ENCODE results near the gene FASTKD1.
A peak's percentile ranks its signal among the peaks of the same experiment; 100 is the strongest.
"Not testable (repeated sequence)": the region's sequence is repeated elsewhere in the genome, so short reads cannot be mapped to it uniquely, and the experiment has no call there.

The FASTKD1 gene

GRCh38 chr2:169540146-169540545 is 33.5 kb downstream of the FASTKD1 start:
- TF ChIP-seq EZH2phosphoT487 (IDR thresholded peaks at IDR 0.05; ENCODE audit: borderline replicate concordance) (no peak), CTCF (conservative IDR thresholded peaks at IDR 0.05; ENCODE audit: low read length) (no peak)
- Histone ChIP-seq H3K4me1 (ENCODE audit: insufficient read depth, low read length, poor library complexity, severe bottlenecking) (no peaks in the 10 kb centered on the region), H4K20me1 (ENCODE audit: insufficient read depth, low read length, poor library complexity, severe bottlenecking) (no peaks in the 10 kb centered on the region), H3K79me2 (ENCODE audit: insufficient read depth, low read length) (no peaks in the 10 kb centered on the region), H3K9me3 (ENCODE audit: insufficient read depth, low read depth, low read length) (no peaks in the 10 kb centered on the region), H2AFZ (ENCODE audit: low read length) (no peak overlapping the region), H3K27me3 (ENCODE audit: insufficient read depth, low read length, poor library complexity, severe bottlenecking) (no peaks in the 10 kb centered on the region), H3F3A (ENCODE audit: low read depth) (peaks cover 3% of the 10 kb centered on the region; the same call in 1 of the 2 replicates), H3K9me2 (replicated peaks; ENCODE audit: low read depth, low read length) (no peaks in the 10 kb centered on the region), H3K4me2 (ENCODE audit: low read depth, low read length, poor library complexity, severe bottlenecking) (no peak overlapping the region), H3K36me3 (ENCODE audit: insufficient read depth, low read length) (peaks cover 3% of the 10 kb centered on the region; the same call in 1 of the 2 replicates), H3K9ac (ENCODE audit: low read depth, low read length, poor library complexity, severe bottlenecking) (no peak overlapping the region), H3K4me3 (ENCODE audit: low read length, poor library complexity, severe bottlenecking) (no peak overlapping the region)

- not testable (repeated sequence) for H3K4me3 ChIP-seq (ENCODE audit: low read length, poor library complexity, severe bottlenecking); H3K36me3 ChIP-seq (ENCODE audit: insufficient read depth, low read length); H4K20me1 ChIP-seq (ENCODE audit: insufficient read depth, low read length, poor library complexity, severe bottlenecking); H3K4me1 ChIP-seq (ENCODE audit: insufficient read depth, low read length, poor library complexity, severe bottlenecking); H3K27me3 ChIP-seq (ENCODE audit: insufficient read depth, low read length, poor library complexity, severe bottlenecking); H2AFZ ChIP-seq (ENCODE audit: low read length); H3K79me2 ChIP-seq (ENCODE audit: insufficient read depth, low read length); H3K9me2 ChIP-seq (replicated peaks; ENCODE audit: low read depth, low read length); H3K9me3 ChIP-seq (ENCODE audit: insufficient read depth, low read depth, low read length); H3K9ac ChIP-seq (ENCODE audit: low read depth, low read length, poor library complexity, severe bottlenecking); H3F3A ChIP-seq (ENCODE audit: low read depth); H3K4me2 ChIP-seq (ENCODE audit: low read depth, low read length, poor library complexity, severe bottlenecking)
Measured at GRCh38 chr2:169539460-169539859, 34.2 kb downstream of the FASTKD1 start.

GRCh38 chr2:169528271-169528701 is 45.4 kb downstream of the FASTKD1 start:
- Histone ChIP-seq H3K79me2 (ENCODE audit: insufficient read depth, low read length) (no peaks in the 10 kb centered on the region), H3F3A (ENCODE audit: low read depth) (no peaks in the 10 kb centered on the region), H3K4me3 (ENCODE audit: low read length, poor library complexity, severe bottlenecking) (no peak overlapping the region), H3K9me3 (ENCODE audit: insufficient read depth, low read depth, low read length) (no peaks in the 10 kb centered on the region), H3K27me3 (ENCODE audit: insufficient read depth, low read length, poor library complexity, severe bottlenecking) (no peaks in the 10 kb centered on the region), H3K4me2 (ENCODE audit: low read depth, low read length, poor library complexity, severe bottlenecking) (no peak overlapping the region), H3K9me2 (replicated peaks; ENCODE audit: low read depth, low read length) (no peaks in the 10 kb centered on the region), H2AFZ (ENCODE audit: low read length) (0 out of 2 replicates have a peak overlapping the region, but pooled peaks have one; percentile 6), H3K4me1 (ENCODE audit: insufficient read depth, low read length, poor library complexity, severe bottlenecking) (no peaks in the 10 kb centered on the region), H4K20me1 (ENCODE audit: insufficient read depth, low read length, poor library complexity, severe bottlenecking) (no peaks in the 10 kb centered on the region), H3K9ac (ENCODE audit: low read depth, low read length, poor library complexity, severe bottlenecking) (no peak overlapping the region), H3K36me3 (ENCODE audit: insufficient read depth, low read length) (peaks cover 5% of the 10 kb centered on the region; the same call in 1 of the 2 replicates)
- TF ChIP-seq CTCF (conservative IDR thresholded peaks at IDR 0.05; ENCODE audit: low read length) (peak; percentile 91), EZH2phosphoT487 (IDR thresholded peaks at IDR 0.05; ENCODE audit: borderline replicate concordance) (no peak)

GRCh38 chr2:169526451-169526850 is 47.2 kb downstream of the FASTKD1 start:
- no peaks in the 10 kb centered on the region for H3K27me3 ChIP-seq (ENCODE audit: insufficient read depth, low read length, poor library complexity, severe bottlenecking)
- no peaks in the 10 kb centered on the region for H3K4me1 ChIP-seq (ENCODE audit: insufficient read depth, low read length, poor library complexity, severe bottlenecking)
- TF ChIP-seq EZH2phosphoT487 (IDR thresholded peaks at IDR 0.05; ENCODE audit: borderline replicate concordance) = no peak
- no peak for TF ChIP-seq CTCF (conservative IDR thresholded peaks at IDR 0.05; ENCODE audit: low read length)

More at GRCh38 chr2:169526451-169526850, 47.2 kb downstream of the FASTKD1 start:
- no peaks in the 10 kb centered on the region for H3K9me3 ChIP-seq (ENCODE audit: insufficient read depth, low read depth, low read length)
- H4K20me1 ChIP-seq (ENCODE audit: insufficient read depth, low read length, poor library complexity, severe bottlenecking) = no peaks in the 10 kb centered on the region
- no peaks in the 10 kb centered on the region for H3K79me2 ChIP-seq (ENCODE audit: insufficient read depth, low read length)
- no peak overlapping the region for H3K9ac ChIP-seq (ENCODE audit: low read depth, low read length, poor library complexity, severe bottlenecking)
- peaks cover 5% of the 10 kb centered on the region; the same call in 1 of the 2 replicates for H3K36me3 ChIP-seq (ENCODE audit: insufficient read depth, low read length)
- no peak overlapping the region for H3K4me3 ChIP-seq (ENCODE audit: low read length, poor library complexity, severe bottlenecking)
- no peak overlapping the region for H3K4me2 ChIP-seq (ENCODE audit: low read depth, low read length, poor library complexity, severe bottlenecking)
- no peaks in the 10 kb centered on the region for H3F3A ChIP-seq (ENCODE audit: low read depth)
- no peaks in the 10 kb centered on the region for H3K9me2 ChIP-seq (replicated peaks; ENCODE audit: low read depth, low read length)
- H2AFZ ChIP-seq (ENCODE audit: low read length) = no peak overlapping the region
